GM12892 (cell line): ENCODE measurements around the gene CFL1.

Source experiments
- POLR2A ChIP-seq: IDR thresholded peaks from 2 replicates; pipeline ENCODE4 v1.6.1; 2011; ENCODE audit warnings: low read depth, low read length, control low read depth
- POLR2AphosphoS5 ChIP-seq: IDR thresholded peaks from 2 replicates; pipeline ENCODE4 v1.6.1; 2011; ENCODE audit warnings: low read depth, low read length, control low read depth
- TAF1 ChIP-seq: IDR thresholded peaks from 2 replicates; pipeline ENCODE4 v1.6.1; 2011; ENCODE audit warnings: low read depth, mild to moderate bottlenecking, control low read depth, low read length, borderline replicate concordance

- TF ChIP-seq POLR2A: no peak
- TF ChIP-seq TAF1: no peak
- no peak for TF ChIP-seq POLR2AphosphoS5
These were observed 43.6 kb downstream of the CFL1 start for GRCh38 chr11:65814131-65814985.
